Stimulated activated CD4-positive, alpha-beta T cell treated with anti-CD3 and anti-CD28 coated beads, TNF-alpha, amount 100 ng/mL, for 4 hours (primary cell): ENCODE results near the gene MIPOL1.
"Not testable (repeated sequence)": the region's sequence is repeated elsewhere in the genome, so short reads cannot be mapped to it uniquely, and the experiment has no call there.

Experiments used
- DNase-seq, 3 experiments: peaks; one replicate each; pipeline ENCODE4 v3.0.0-alpha.2; 2020; ENCODE audit warnings: low read depth in 3 of 3

MIPOL1 gene

DNA sequence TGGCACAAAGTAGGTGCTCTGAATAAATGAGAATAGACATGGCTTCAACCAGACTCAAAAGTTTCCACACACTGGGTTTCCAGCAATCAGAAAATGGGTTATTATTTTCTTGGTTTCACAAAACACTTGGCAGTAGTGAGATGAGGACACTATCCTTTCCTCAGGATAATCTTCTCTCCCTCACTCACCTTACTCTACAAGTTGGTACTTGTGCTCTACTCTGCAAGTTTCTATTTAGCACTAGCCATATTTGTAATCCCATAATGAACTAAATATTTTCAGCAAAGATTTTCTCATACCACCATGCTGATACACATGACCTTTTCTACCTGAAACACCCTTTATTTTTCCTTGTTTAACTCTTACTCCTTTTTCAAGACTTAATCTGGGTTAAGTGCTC is 259.6 kb downstream of the MIPOL1 start:
- DNase-seq: no peak

DNA sequence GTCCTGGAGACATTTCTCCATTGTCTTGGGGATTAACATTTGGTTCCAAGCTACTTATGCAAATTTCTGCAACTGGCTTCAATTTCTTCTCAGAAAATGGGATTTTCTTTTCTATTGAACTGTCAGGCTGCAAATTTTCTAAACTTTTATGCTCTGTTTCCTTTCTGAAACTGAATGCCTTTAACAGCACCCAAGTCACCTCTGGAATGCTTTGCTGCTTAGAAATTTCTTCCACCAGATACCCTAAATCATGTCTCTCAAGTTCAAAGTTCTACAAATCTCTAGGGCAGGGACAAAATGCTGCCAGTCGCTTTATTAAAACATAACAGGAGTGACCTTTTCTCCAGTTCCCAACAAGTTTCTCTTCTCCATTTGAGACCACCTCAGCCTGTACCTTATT is 264.7 kb downstream of the MIPOL1 start:
- DNase-seq: not testable (repeated sequence)

DNA sequence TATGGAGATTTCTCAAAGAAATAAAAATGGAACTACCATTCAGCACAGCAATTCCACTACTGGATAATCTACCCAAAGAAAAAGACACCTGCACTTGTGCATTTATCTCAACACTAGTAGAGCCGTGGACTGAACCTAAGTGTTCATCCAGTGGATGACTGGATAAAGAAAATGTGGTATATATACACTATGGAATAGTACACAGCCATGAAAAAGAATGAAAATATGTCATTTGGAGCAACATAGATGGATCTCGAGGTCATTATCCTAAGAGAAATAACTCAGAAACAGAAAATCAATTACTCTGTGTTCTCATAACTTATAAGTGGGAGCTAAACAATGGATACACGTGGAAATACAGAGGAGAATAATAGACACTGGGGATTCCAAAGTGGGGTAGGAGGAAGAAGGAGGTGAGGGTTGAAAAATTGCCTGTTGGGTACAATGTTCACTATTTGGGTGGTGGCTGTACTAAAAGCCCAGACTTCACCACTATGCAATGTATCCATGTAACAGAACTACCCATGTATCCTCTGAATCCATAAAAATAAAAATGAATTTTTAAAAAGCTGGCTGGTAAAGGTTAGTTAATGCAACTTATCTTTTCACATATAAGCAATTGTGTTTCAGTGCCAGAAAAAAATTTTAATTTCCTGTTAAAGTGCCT is 266.6 kb downstream of the MIPOL1 start:
- no peak for DNase-seq

DNA sequence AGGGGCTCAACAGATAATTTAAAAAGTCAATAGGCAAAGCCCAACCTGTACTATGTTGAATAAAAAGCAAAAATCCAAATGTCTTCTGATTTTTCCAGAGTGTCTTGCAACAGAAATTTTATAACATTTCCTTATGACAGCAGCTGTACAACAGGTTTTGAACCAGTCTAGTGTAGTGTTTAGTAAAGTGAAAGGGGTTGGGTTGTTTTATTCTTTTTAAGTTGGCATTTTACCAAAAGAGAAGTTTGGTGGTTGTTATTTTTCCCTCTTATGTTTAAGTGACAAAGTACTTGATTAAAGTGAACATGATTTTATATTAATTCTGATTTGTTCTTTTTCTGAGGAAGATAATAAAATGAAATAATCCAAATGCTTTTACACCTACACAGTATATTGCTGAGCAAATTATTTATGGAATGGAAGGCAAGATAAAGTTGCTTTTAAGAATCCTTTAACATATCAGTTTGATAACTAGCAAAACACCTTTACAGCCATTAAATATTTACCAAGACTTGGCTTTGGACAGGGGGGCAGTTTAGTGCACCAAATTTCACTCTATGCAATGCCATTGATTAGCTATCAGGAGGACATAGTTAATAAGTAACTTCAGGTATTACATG is 268.4 kb downstream of the MIPOL1 start:
- DNase-seq: no peak

DNA sequence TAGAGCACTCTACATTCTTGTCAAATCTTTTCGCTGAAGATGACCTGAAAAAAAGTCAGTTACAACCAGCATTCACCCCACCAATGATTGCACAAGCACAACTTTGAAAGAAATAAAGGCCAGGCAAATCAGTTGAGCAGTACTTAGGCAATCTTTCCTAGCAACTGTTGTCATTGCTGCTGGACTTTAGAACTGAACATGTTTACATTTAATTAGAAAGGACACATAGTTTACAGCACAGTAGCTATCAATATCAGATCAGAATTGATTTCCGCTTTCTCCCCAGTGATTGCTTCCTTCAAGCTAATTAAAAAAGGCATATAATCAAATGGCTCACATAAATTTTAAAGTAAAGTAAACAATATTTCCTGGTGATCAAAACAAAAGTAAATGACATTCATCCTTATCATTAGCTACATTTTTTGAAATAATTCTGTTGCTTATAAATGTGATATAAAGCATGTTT is 268.9 kb downstream of the MIPOL1 start:
- no peak for DNase-seq

DNA sequence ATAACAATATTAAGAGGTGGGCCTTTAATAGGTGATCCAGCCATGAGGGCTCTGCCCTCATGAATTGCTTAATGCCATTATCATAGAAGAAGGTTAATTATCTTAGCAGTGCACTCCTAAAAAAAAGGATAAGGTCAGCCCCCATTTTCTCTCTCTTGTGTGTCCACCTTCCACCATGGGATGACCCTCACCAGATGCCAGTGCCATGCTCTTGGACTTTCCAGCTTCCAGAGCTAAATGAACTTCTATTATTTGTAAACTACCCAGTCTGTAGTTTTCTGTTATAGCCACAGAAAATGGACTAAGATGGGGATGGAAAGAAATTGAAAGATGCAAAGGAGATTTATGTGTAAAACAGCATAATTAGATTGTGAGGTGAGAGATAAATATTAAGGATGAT is 271.9 kb downstream of the MIPOL1 start:
- DNase-seq: no peak

DNA sequence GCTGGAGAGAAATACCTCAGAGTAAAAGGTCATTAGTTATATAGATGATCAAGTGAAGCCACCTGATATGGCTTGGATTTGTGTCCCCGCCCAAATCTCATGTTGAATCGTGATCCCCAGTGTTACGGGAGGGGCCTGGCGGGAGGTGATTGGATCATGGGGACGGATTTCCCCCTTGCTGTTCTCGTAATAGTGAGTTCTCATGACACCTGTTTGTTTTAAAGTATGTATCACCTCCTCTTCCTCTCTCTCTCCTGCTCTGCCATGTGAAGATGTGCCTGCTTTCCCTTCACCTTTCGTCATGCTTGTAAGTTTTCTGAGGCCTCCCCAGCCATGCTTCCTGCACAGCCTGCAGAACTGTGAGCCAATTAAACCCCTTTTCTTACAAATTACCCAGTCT is 272.5 kb downstream of the MIPOL1 start:
- no peak for DNase-seq

DNA sequence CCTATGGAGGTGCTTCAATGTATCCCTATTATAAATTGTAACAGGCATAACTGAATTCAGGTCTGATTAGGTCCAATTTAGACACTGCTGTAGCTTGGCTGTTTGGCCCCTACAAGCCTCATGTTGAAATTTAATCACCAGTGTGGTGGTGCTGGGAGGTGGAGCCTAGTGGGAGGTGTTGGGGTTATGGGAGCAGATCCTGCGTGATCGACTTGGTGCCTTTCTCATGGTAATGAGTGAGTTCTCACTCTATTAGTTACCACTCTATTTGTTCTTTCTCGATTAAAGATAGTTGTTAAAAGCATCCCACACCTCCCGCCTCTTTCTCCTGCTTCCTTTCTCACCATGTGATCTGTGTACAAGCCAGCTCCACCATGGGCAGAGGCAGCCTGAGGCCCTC is 275.2 kb downstream of the MIPOL1 start:
- no peak for DNase-seq

DNA sequence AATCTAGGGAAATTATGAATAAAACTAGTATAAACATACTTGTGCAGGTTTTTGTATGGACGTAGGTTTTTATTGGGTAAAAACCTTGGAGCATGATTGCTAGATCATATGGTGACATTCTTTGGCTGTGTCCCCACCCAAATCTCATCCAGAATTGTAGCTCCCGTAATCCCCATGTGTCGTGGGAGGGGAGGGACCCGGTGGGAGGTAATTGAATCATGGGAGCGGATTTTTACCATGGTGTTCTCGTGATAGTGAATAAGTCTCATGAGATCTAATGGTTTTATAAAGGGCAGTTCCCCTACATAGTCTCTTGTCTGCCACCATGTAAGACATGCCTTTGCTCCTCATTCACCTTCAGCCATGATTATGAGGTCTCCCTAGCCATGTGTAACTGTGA is 276.5 kb downstream of the MIPOL1 start:
- no peak for DNase-seq

DNA sequence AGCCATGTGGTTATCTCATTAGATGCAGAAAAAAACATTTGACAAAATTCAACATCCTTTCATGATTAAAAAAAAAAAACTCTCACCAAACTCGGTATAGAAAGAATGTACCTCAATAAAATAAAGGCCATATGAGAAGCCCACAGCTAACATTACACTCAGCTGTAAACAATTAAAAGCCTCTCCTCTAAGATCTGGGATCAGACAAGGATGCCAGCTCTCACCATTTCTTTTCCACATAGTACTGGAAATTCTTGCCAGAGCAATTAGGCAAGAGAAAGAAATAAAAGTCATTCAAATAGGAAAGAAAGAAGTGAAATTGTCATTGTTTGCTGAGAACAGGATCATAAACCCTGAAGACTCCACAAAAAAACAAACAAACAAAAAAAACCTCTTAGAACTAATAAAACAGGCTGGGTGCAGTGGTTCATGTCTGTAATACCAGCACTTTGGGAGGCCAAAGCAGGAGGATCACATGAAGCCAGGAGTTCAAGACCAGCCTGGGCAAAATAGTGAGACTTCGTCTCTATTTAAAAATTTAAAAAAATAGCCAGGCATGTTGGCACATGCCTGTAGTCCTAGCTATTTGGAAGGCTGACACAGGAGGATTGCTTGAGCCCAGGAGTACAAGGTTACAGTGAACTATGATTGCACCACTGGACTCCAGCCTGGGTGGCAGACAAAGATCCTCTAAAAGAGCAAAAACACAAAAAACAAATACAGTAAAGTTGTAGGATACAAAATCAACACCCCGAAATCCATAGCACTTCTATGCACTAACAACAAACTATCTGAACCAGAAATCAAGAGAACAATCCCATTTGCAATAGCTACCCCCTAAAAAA is 282.9 kb downstream of the MIPOL1 start:
- no peak for DNase-seq

DNA sequence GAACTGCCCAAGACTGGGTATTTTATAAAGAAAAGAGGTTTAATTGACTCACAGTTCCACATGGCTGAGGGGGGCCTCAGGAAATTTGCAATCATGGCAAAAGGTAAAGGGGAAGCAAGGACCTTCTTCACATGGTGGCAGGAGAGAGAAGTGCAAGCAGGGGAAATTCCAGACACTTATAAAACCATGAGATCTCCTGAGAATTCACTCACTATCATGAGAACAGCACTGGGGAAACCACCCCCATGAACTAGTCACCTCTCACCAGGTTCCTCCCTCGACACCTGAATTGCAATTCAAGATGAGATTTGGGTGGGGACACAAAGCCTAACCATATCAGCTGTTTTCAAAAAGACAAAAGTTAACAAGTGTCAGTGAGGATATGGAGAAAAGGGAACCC is 284.7 kb downstream of the MIPOL1 start:
- no peak for DNase-seq

DNA sequence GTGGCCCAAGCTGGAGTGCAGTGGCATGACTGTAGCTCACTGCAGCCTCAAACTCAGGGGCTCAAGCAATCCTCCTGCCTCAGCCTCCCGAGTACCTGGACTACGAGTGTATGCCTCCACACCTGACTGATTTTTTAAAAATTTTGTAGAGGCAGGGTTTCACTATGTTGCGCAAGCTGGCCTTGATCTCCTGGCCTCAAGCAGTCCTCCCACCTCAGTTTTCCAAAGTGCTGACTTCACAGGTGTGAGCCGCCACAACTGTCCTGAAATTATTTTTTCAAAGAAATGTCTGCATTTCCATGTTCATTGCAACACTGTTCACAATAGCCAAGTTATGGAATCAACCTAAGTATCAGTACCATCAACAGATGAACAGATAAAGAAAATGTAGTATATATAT is 285.9 kb downstream of the MIPOL1 start:
- DNase-seq: no peak

DNA sequence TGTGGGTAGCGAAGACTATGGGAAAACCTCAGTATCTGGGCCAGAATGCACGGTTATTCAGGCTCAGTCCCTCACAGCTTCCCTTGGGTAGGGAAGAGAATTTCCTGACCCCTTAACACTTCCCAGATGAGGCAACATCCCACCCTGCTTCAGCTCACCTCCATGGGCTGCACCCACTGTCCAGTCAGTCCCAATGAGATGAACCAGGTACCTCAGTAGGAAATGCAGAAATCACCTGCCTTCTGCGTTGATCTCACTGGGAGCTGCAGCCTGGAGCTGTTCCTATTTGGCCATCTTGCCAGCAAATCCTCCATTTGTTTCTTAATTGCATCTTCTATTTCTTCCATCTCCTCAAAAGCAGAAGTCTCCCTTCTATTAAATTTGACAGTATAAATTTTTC is 292.9 kb downstream of the MIPOL1 start:
- no peak for DNase-seq

DNA sequence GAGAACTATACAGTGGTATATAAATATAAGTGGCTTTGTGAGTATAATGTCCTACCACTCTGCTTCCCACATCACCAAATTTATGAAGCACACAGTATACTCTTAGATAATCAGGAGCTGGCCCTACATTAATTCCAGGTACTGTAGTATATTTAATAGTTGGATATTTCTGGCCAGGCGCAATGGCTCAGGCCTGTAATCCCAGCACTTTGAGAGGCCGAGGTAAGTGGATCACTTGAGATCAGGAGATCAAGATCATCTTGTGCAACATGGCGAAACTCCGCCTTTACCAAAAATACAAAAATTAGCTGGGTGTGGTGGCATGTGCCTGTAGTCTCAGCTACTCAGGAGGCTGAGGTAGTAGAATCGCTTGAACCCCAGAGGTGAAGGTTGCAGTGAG is 293.3 kb downstream of the MIPOL1 start:
- DNase-seq: no peak

DNA sequence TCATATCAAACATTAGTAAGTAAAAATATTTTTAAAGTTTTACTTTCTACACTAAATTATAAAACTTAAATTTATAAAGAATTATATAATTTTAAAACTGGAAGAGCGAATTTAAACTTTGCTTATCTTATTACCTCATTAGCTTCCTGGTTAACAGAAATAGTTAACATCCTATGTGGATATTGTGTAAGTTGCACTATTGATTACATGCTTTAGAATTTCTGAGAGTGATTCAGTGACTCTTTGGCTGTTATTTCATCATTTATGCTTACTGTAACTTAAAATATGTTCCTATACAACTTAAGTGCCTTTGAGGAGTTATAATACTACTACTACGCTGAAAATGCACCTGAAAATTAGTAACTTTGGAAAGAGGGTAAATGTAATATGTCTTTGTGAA is 295.9 kb downstream of the MIPOL1 start:
- DNase-seq: no peak

DNA sequence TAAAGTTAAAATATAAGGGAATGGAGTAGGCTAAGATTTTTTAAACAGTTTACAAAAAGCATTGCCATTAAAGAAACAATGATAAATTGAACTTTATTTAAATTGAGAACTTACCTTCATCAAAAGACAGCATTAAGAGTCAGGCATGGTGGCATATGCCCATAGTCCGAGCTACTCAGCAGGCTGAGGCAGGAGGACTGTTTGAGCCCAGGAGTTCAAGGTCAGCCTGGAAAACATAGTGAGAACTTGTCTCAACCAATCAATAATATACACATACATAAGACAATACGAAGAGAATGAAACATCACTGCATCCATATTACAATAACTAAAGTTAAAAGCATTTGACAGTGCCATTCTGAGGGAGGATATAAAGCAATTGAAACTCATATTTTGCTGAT is 299.7 kb downstream of the MIPOL1 start:
- DNase-seq: no peak

DNA sequence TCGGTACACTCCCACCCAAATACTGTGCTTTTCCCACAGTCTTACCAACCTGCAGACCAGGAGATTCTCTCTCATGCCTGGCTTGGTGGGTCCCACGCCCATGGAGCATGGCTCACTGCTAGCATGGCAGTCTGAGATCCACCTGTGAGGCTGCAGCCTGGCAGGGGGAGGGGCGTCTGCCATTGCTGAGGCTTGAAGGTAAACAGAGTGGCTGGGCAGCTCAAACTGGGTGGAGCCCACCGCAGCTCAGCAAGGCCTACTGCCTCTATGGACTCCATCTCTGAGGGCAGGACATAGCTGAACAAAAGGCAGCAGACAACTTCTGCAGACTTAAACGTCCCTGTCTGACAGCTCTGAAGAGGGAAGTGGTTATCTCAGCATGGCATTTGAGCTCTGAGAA is 304.1 kb downstream of the MIPOL1 start:
- DNase-seq: no peak

DNA sequence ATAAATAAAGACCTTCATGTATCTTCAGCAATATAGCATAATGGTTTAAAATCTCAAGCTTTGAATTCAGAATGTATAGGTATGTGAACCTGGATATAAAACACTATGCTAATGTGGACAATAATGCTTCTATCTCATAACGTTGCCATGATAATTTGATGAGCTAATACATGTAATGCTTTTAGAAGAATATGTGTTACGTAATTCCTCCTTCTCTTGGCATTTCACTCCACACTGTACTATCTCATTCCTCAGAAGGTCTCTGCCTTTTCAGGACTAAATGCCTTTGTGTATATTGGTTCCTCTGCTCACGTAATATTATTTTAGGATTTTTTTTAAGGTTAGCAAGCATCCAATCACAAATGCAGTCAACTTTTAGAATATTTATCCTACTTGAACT is 310.8 kb downstream of the MIPOL1 start:
- DNase-seq: no peak

DNA sequence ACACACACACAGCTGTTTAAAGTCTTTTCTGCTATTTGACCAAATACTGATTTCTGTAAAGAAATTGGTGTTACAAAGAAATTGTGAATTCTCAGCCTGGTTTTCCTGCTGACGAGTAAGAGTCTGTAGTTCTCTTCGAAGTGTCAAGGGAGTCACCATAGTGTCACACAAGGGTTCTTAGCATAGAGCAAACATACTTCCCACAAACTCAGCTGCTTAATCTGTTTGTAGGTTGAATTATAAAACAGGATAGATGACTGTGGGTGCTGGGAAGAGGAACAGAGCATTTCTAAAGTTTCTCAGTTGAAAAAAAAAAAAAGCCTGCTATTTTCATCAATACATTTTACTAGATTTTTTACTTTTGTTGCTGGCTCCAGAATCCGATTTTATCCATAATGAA is 314.4 kb downstream of the MIPOL1 start:
- no peak for DNase-seq

DNA sequence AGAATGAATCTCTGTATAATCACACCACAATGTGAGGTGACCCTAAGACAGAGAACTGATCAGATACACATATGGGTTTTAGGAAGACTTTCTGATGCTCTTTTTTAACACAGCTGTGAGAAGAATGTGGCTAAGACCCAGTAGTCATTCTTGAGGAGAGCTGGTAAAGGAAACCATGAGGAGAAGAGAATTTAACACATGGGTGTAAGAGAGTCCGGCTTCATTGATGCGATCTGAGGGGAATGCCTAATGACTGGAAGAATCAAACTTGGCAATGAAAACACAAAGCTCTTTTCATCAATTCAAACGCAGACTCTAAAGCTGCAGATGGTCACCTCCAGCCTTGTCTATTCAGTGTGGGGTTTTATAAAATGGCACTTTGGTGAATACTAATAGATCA is 318.0 kb downstream of the MIPOL1 start:
- no peak for DNase-seq

DNA sequence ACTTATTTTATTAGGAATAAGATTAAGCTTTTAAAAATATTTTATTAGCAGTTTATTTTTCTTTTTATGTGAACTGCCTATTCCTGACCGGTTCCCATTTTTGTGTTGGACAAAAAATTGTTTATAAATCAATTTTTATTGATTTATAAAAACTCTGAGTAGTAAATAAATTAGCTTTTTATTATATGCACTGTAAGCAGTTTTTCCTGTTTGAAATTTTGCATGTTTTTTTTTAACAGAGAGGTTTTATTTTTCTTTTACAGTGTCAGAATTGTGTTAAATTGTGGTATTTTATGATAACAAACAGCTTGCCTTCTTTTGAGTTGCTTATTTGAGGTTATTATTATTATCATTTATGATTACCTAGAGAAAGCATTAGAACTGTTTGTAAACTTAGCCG is 329.3 kb downstream of the MIPOL1 start:
- DNase-seq: no peak

DNA sequence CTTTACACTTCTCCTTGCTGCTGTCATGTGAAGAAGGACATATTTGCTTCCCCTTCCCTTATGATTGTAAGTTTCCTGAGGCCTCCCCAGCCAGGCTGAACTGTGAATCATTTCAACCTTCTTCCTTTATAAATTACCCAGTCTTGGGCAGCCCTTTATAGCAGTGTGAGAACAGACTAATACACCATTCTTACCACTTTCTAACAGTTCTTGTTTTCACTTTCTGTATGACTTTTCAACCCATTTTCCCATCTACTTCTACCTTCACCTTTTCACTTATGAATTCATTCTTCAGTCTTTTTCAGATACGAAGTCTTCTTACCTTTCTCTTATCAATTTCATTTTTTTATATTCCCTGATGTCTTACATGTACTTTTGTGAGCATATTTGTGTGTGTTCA is 342.3 kb downstream of the MIPOL1 start:
- DNase-seq: no peak

DNA sequence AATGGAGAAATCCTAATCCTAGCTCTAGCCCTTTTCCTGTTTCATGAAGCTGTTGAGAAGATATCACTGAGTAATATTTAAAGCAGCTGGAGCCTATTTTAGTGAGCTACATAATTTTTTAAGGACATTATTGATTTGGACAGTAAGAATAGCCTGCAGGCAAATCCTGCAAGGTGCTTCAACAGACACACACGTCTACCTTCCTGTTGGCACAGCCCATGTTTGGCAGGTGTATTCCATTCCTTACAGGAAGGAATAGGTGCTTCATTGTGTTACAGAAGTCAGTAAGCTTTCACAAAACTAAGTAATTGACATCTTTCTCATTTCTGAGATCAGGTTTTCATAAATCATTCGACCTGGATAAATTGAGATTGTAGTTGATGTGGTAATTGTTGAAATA is 346.7 kb downstream of the MIPOL1 start:
- DNase-seq: no peak
